ENCODE results near the gene FAM227B.

Gene FAM227B

DNA sequence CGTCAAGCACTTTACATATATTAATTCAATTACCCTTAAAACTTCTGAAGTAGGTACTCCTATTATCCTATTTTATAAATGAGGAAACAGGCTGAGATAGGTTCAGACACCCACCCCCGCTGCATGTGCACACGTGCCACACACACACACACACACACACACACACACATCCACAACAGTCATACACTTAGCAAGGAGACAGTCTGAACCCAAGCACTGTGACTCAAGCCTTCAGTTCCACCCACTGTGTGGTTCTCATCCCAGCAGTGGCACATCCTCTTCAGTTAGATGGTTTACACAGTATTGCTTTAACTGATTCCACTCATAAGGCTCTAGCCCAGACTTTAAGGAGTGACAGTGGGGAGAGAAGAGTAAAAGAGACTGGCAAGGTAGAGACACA lies 288.7 kb downstream of the FAM227B start:
- H3K79me2 ChIP-seq (ENCODE audit: control insufficient read depth, insufficient read depth, low read length, unreplicated experiment), result no peaks in the 10 kb centered on the region
- H2AFZ ChIP-seq (ENCODE audit: low read length, unreplicated experiment), result no peak overlapping the region
- no peak overlapping the region for H3K27ac ChIP-seq (ENCODE audit: low read depth, low read length)
- no peak overlapping the region for H3K4me3 ChIP-seq (ENCODE audit: low read depth, low read length)
- H3K4me1 ChIP-seq (ENCODE audit: control insufficient read depth, insufficient read depth, low read length, unreplicated experiment), result no peaks in the 10 kb centered on the region
- no peaks in the 10 kb centered on the region for H3K27me3 ChIP-seq (ENCODE audit: insufficient read depth, low read length)
- H3K36me3 ChIP-seq (ENCODE audit: insufficient read depth, low read length), result peaks cover 6% of the 10 kb centered on the region; the same call in 1 of the 2 replicates

DNA sequence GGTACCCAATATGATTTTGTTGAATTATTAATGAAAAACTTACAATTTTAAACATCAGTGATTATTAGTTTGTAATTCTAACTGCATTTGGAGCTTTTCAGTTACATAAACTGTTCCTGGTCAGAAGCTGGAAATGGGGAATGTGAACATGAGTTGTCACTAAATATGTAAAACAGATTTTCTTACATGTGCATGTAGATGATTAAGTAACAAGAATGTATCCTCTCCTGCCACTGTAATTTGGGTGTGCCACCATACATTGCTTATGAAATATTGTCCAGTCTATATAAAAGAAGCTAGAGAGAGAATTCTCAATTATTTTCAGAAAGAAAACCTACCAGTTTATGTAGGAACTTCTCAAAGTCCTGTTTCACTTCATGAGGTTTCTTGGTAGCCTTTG lies 289.2 kb downstream of the FAM227B start:
- H3K36me3 ChIP-seq (ENCODE audit: insufficient read depth, low read length), result peaks cover 6% of the 10 kb centered on the region; the same call in 1 of the 2 replicates
- no peaks in the 10 kb centered on the region for H3K27me3 ChIP-seq (ENCODE audit: insufficient read depth, low read length)
- no peak overlapping the region for H3K27ac ChIP-seq (ENCODE audit: low read depth, low read length)
- no peaks in the 10 kb centered on the region for H3K4me1 ChIP-seq (ENCODE audit: control insufficient read depth, insufficient read depth, low read length, unreplicated experiment)
- no peak overlapping the region for H3K4me3 ChIP-seq (ENCODE audit: low read depth, low read length)
- H3K79me2 ChIP-seq (ENCODE audit: control insufficient read depth, insufficient read depth, low read length, unreplicated experiment), result no peaks in the 10 kb centered on the region
- no peak overlapping the region for H2AFZ ChIP-seq (ENCODE audit: low read length, unreplicated experiment)

DNA sequence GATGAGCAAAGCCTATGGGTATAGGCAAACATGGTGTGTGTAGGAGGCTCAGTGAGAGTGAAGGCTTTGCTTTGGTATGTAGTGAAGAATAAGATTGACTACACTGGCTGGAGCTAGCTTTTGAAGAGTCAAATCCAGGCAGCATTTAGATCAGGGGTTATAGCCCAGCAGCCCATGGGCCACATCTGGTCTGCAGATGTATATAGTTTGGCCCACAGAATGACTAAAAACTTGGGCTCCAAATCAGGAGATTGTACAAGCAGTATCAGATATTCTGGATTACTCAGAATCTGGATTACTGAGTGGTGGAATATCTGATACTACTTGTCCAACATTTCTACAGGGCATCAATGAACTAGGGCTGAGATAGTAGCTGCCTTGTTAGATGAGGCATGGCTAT lies 290.5 kb downstream of the FAM227B start:
- H3K27ac ChIP-seq (ENCODE audit: low read depth, low read length), result no peak overlapping the region

DNA sequence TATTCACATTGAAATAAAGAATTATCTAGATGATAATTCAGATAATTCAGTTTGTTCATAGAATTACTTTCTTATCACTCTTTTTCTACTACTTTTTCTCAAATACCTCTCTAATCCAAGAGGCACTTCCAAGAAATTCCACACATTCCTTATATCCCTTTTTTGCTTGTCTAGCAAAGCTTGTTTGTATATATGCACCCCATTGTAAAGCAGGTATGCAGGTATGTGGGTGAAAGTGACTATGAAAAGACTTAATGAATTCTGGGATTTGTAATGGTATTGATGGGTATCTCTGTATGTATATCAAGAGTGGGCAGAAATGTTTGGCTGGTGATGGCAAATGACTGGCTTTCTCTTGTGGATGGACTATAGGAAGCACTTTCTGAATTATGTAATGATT lies 291.7 kb downstream of the FAM227B start:
- peaks cover 6% of the 10 kb centered on the region; the same call in 1 of the 2 replicates for H3K36me3 ChIP-seq (ENCODE audit: insufficient read depth, low read length)
- H2AFZ ChIP-seq (ENCODE audit: low read length, unreplicated experiment), result no peak overlapping the region
- no peaks in the 10 kb centered on the region for H3K27me3 ChIP-seq (ENCODE audit: insufficient read depth, low read length)
- no peak overlapping the region for H3K4me3 ChIP-seq (ENCODE audit: low read depth, low read length)
- no peak overlapping the region for H3K27ac ChIP-seq (ENCODE audit: low read depth, low read length)
- no peaks in the 10 kb centered on the region for H3K79me2 ChIP-seq (ENCODE audit: control insufficient read depth, insufficient read depth, low read length, unreplicated experiment)
- no peaks in the 10 kb centered on the region for H3K4me1 ChIP-seq (ENCODE audit: control insufficient read depth, insufficient read depth, low read length, unreplicated experiment)

More for the DNA sequence above, 290.5 kb downstream of the FAM227B start:
- no peaks in the 10 kb centered on the region for H3K4me1 ChIP-seq (ENCODE audit: control insufficient read depth, insufficient read depth, low read length, unreplicated experiment)
- H3K4me3 ChIP-seq (ENCODE audit: low read depth, low read length), result no peak overlapping the region
- peaks cover 6% of the 10 kb centered on the region; the same call in 1 of the 2 replicates for H3K36me3 ChIP-seq (ENCODE audit: insufficient read depth, low read length)
- H3K27me3 ChIP-seq (ENCODE audit: insufficient read depth, low read length), result no peaks in the 10 kb centered on the region
- no peaks in the 10 kb centered on the region for H3K79me2 ChIP-seq (ENCODE audit: control insufficient read depth, insufficient read depth, low read length, unreplicated experiment)
- no peak overlapping the region for H2AFZ ChIP-seq (ENCODE audit: low read length, unreplicated experiment)

DNA sequence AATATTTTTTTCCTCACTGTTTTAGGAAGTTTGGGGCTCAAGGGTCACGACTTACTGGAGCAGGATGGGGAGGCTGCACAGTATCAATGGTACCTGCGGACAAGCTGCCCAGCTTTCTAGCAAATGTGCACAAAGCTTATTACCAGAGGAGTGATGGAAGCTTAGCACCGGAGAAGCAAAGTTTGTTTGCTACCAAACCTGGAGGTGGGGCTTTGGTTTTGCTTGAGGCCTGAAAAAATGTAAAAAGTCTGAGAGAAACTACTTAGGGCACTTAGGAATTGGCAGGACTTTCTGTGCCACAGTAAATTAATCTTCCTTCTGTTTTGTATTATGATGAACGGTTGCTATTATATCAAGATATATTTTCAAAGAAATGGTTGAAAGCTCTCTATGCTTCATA lies 292.7 kb downstream of the FAM227B start:
- Histone ChIP-seq H3K27ac (ENCODE audit: low read depth, low read length) (no peak overlapping the region), H3K27me3 (ENCODE audit: insufficient read depth, low read length) (no peaks in the 10 kb centered on the region), H3K4me1 (ENCODE audit: control insufficient read depth, insufficient read depth, low read length, unreplicated experiment) (no peaks in the 10 kb centered on the region), H3K4me3 (ENCODE audit: low read depth, low read length) (no peak overlapping the region), H3K79me2 (ENCODE audit: control insufficient read depth, insufficient read depth, low read length, unreplicated experiment) (no peaks in the 10 kb centered on the region), H3K36me3 (ENCODE audit: insufficient read depth, low read length) (peaks cover 6% of the 10 kb centered on the region; the same call in 1 of the 2 replicates), H2AFZ (ENCODE audit: low read length, unreplicated experiment) (no peak overlapping the region)

DNA sequence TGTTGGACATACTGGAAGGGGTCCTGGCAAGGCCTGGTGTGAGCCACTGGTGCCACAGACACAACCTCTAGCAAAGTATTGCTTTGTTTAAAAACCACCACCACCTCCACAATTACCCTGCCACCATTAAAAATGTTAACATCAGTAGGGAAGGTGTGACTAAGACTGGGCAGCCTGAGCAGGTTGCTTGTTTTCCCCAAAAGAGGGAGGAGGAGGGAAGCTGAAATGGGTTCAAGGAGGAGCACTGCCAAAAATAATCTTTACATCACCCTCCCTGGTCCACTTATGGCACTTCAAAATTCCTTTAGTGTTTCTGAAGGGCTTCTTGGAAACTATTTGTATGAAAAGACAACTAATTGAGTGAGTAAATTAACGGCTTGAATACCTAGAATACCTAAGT lies 297.4 kb downstream of the FAM227B start:
- no peaks in the 10 kb centered on the region for H3K79me2 ChIP-seq (ENCODE audit: control insufficient read depth, insufficient read depth, low read length, unreplicated experiment)
- no peaks in the 10 kb centered on the region for H3K4me1 ChIP-seq (ENCODE audit: control insufficient read depth, insufficient read depth, low read length, unreplicated experiment)
- H3K4me3 ChIP-seq (ENCODE audit: low read depth, low read length), result no peak overlapping the region
- H3K27me3 ChIP-seq (ENCODE audit: insufficient read depth, low read length), result no peaks in the 10 kb centered on the region
- H2AFZ ChIP-seq (ENCODE audit: low read length, unreplicated experiment), result no peak overlapping the region
- 0 out of 2 replicates have a peak, but pooled peaks cover 10% of the 10 kb centered on the region for H3K36me3 ChIP-seq (ENCODE audit: insufficient read depth, low read length)
- H3K27ac ChIP-seq (ENCODE audit: low read depth, low read length), result no peak overlapping the region

DNA sequence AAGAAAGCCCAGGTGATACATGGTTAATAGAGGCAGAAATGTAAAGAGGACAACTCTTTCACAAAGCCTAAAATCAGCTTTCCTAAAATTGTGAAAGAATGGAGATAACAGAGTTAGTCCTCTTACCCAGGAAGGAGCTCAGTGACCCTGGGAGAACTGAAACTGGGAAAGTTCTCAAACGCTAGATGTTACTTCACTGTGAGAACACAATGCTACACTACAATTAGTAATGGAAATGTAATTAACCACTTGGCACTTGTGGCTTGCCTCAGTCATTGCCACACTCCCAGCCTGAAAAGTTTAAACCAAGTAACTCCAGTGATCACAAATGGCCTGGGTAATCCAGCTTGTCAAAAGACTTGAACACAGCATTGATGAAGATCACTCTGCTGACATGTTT lies 300.3 kb downstream of the FAM227B start:
- H3K4me1 ChIP-seq (ENCODE audit: control insufficient read depth, insufficient read depth, low read length, unreplicated experiment), result no peaks in the 10 kb centered on the region
- H3K27me3 ChIP-seq (ENCODE audit: insufficient read depth, low read length), result no peaks in the 10 kb centered on the region
- H3K36me3 ChIP-seq (ENCODE audit: insufficient read depth, low read length), result 0 out of 2 replicates have a peak, but pooled peaks cover 10% of the 10 kb centered on the region
- H3K27ac ChIP-seq (ENCODE audit: low read depth, low read length), result no peak overlapping the region
- no peak overlapping the region for H3K4me3 ChIP-seq (ENCODE audit: low read depth, low read length)
- no peaks in the 10 kb centered on the region for H3K79me2 ChIP-seq (ENCODE audit: control insufficient read depth, insufficient read depth, low read length, unreplicated experiment)
- no peak overlapping the region for H2AFZ ChIP-seq (ENCODE audit: low read length, unreplicated experiment)

DNA sequence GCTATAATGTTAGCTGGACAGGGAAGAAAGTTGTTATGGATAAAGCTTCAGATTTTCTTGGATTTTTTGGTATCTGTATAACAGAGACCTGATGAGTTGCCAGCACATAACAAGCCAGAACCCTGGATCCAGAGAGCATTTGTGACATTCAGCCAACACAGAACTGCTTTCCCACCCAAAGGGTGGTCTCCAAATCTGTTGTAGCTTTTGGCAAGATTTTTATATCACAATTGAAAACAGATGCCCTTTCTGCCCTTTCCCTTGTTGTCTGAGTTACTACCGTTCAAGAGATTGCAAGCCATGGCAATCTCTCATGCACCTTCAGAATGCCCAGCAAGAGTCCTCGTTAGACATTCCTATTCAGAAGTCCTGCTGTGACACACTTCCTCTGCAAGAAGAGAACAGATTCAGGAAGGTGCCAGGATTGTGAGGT lies 305.2 kb downstream of the FAM227B start:
- no peak overlapping the region for H3K27ac ChIP-seq (ENCODE audit: low read depth, low read length)
- no peak overlapping the region for H3K4me3 ChIP-seq (ENCODE audit: low read depth, low read length)
- no peak overlapping the region for H2AFZ ChIP-seq (ENCODE audit: low read length, unreplicated experiment)
- H3K27me3 ChIP-seq (ENCODE audit: insufficient read depth, low read length), result no peaks in the 10 kb centered on the region
- 0 out of 2 replicates have a peak, but pooled peaks cover 6% of the 10 kb centered on the region for H3K36me3 ChIP-seq (ENCODE audit: insufficient read depth, low read length)
- H3K4me1 ChIP-seq (ENCODE audit: control insufficient read depth, insufficient read depth, low read length, unreplicated experiment), result peaks cover 11% of the 10 kb centered on the region
- H3K79me2 ChIP-seq (ENCODE audit: control insufficient read depth, insufficient read depth, low read length, unreplicated experiment), result no peaks in the 10 kb centered on the region

DNA sequence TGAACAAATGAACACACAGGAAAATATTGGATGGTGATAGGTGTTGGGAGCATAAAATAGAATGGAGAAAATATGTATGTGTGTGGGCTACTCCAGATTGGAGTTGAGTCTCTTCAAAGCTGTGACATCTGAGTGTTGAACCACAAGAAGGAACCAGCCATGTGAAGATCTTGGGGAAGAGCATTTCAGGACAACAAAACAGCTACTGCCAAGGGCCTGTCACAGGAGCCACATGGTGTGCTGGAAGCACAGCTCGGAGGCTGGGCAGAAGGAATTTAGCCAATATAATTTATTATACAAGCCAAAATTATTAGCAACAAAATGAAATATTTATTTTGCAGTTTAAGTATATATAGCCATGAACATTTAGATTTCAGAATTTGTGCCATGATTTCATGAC lies 305.9 kb downstream of the FAM227B start:
- no peak overlapping the region for H3K4me3 ChIP-seq (ENCODE audit: low read depth, low read length)
- no peaks in the 10 kb centered on the region for H3K79me2 ChIP-seq (ENCODE audit: control insufficient read depth, insufficient read depth, low read length, unreplicated experiment)
- no peak overlapping the region for H2AFZ ChIP-seq (ENCODE audit: low read length, unreplicated experiment)
- no peaks in the 10 kb centered on the region for H3K27me3 ChIP-seq (ENCODE audit: insufficient read depth, low read length)
- H3K27ac ChIP-seq (ENCODE audit: low read depth, low read length), result no peak overlapping the region
- peaks cover 11% of the 10 kb centered on the region for H3K4me1 ChIP-seq (ENCODE audit: control insufficient read depth, insufficient read depth, low read length, unreplicated experiment)
- 0 out of 2 replicates have a peak, but pooled peaks cover 4% of the 10 kb centered on the region for H3K36me3 ChIP-seq (ENCODE audit: insufficient read depth, low read length)

DNA sequence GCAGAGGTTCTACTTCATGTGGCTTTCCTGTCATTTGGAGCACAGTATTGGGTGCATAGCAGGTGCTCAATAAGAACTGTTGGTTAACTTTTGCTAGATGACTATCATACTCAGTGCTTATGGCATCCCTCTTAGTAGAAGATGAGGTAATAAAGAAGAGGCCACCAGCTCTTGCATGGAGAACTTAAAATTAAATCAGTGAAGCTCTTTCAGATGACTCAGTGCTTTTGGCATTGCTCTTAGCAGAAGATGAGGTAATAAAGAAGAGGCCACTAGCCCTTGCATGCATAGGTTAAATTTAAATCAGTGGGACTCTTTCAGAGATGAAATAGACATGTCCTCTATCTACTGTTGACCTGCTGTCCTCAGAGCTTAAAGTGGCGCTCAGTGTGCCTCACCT lies 307.0 kb downstream of the FAM227B start:
- Histone ChIP-seq H3K36me3 (ENCODE audit: insufficient read depth, low read length) (no peaks in the 10 kb centered on the region), H3K4me1 (ENCODE audit: control insufficient read depth, insufficient read depth, low read length, unreplicated experiment) (peaks cover 11% of the 10 kb centered on the region), H3K27me3 (ENCODE audit: insufficient read depth, low read length) (no peaks in the 10 kb centered on the region), H2AFZ (ENCODE audit: low read length, unreplicated experiment) (no peak overlapping the region), H3K27ac (ENCODE audit: low read depth, low read length) (no peak overlapping the region), H3K4me3 (ENCODE audit: low read depth, low read length) (no peak overlapping the region), H3K79me2 (ENCODE audit: control insufficient read depth, insufficient read depth, low read length, unreplicated experiment) (no peaks in the 10 kb centered on the region)

DNA sequence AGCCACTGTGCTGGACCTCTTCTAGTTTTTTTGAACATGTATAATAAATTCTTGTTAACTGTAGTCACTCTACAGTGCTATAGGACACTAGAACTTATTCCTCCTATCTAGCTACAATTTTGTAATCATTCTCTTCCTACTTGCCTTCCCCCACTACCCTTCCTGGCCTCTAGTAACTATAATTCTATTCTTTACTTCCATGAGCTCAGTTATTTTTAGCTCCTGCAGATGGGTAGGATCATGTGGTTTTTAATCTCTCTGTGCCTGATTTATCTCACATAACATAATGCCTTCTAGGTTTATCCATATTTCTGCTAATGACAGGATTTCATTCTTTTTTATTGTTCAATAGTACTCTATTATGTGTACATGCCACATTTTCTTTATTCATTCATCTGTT lies 310.7 kb downstream of the FAM227B start:
- no peaks in the 10 kb centered on the region for H3K79me2 ChIP-seq (ENCODE audit: control insufficient read depth, insufficient read depth, low read length, unreplicated experiment)

More for the DNA sequence above, 310.7 kb downstream of the FAM227B start:
- Histone ChIP-seq H3K36me3 (ENCODE audit: insufficient read depth, low read length) (no peaks in the 10 kb centered on the region), H3K27me3 (ENCODE audit: insufficient read depth, low read length) (no peaks in the 10 kb centered on the region), H3K4me1 (ENCODE audit: control insufficient read depth, insufficient read depth, low read length, unreplicated experiment) (peaks cover 11% of the 10 kb centered on the region), H3K4me3 (ENCODE audit: low read depth, low read length) (no peak overlapping the region), H3K27ac (ENCODE audit: low read depth, low read length) (no peak overlapping the region), H2AFZ (ENCODE audit: low read length, unreplicated experiment) (no peak overlapping the region)

Measured in ACC112 (cell line).